KG1 (cell line): ENCODE measurements around the gene SEPTIN10.

Source experiments
- DNase-seq: peaks from one replicate; lab custom pipeline; 2025; lab: John Stamatoyannopoulos, UW

Gene SEPTIN10

GRCh38 chr2:109523121-109523520 is 90.6 kb downstream of the SEPTIN10 start:
- DNase-seq, result no peak

- no peak for DNase-seq
Observed at GRCh38 chr2:109522063-109522374, 91.7 kb downstream of the SEPTIN10 start.

GRCh38 chr2:109521233-109522062 is 92.3 kb downstream of the SEPTIN10 start:
- no peak for DNase-seq

- no peak for DNase-seq
Observed at GRCh38 chr2:109519513-109519912, 94.3 kb downstream of the SEPTIN10 start.

- DNase-seq, result no peak
Observed at GRCh38 chr2:109517118-109517889, 96.5 kb downstream of the SEPTIN10 start.

- DNase-seq, result no peak
Observed at GRCh38 chr2:109516445-109517117, 97.2 kb downstream of the SEPTIN10 start.

GRCh38 chr2:109514857-109515256 is 98.9 kb downstream of the SEPTIN10 start:
- no peak for DNase-seq

GRCh38 chr2:109513749-109514588 is 99.8 kb downstream of the SEPTIN10 start:
- no peak for DNase-seq

GRCh38 chr2:109513230-109513629 is 100.5 kb downstream of the SEPTIN10 start:
- DNase-seq, result no peak

- no peak for DNase-seq
Observed at GRCh38 chr2:109512076-109512475, 101.7 kb downstream of the SEPTIN10 start.

- no peak for DNase-seq
Observed at GRCh38 chr2:109511168-109511567, 102.6 kb downstream of the SEPTIN10 start.

GRCh38 chr2:109510136-109511028 is 103.4 kb downstream of the SEPTIN10 start:
- DNase-seq, result peak; percentile 59

GRCh38 chr2:109508556-109508955 is 105.2 kb downstream of the SEPTIN10 start:
- DNase-seq, result no peak

- DNase-seq, result no peak
Observed at GRCh38 chr2:109507828-109508227, 105.9 kb downstream of the SEPTIN10 start.

- DNase-seq, result peak; percentile 37
Observed at GRCh38 chr2:109507217-109507616, 106.5 kb downstream of the SEPTIN10 start.

GRCh38 chr2:109503191-109503590 is 110.6 kb downstream of the SEPTIN10 start:
- no peak for DNase-seq

GRCh38 chr2:109501461-109501860 is 112.3 kb downstream of the SEPTIN10 start:
- DNase-seq, result no peak

GRCh38 chr2:109500910-109501309 is 112.9 kb downstream of the SEPTIN10 start:
- DNase-seq, result no peak

- DNase-seq, result no peak
Observed at GRCh38 chr2:109499566-109499965, 114.2 kb downstream of the SEPTIN10 start.

- no peak for DNase-seq
Observed at GRCh38 chr2:109498906-109499305, 114.9 kb downstream of the SEPTIN10 start.
